Neuronal stem cell (in vitro differentiated cells): ENCODE results near the gene SMOC2.
A peak's percentile ranks its signal among the peaks of the same experiment; 100 is the strongest.

Source experiments
- DNase-seq: peaks from one replicate; pipeline ENCODE4 v3.0.0-alpha.2; 2013; ENCODE audit warnings: low spot score
- H2AFZ ChIP-seq: one replicate; pipeline ENCODE4 v1.6.1; 2013; ENCODE audit warnings: mild to moderate bottlenecking, low read length, inconsistent platforms
- H2AK5ac ChIP-seq: 2 replicates; pipeline ENCODE4 v1.6.1; 2013; ENCODE audit warnings: low read depth, mild to moderate bottlenecking, inconsistent platforms, low read length, moderate library complexity, mixed read lengths
- H2BK120ac ChIP-seq: 2 replicates; pipeline ENCODE4 v1.6.1; 2013; ENCODE audit warnings: low read depth, mild to moderate bottlenecking, inconsistent platforms, low read length, moderate library complexity, mixed read lengths
- H2BK12ac ChIP-seq: one replicate; pipeline ENCODE4 v1.6.1; 2013; ENCODE audit warnings: low read length, inconsistent platforms
- H2BK15ac ChIP-seq: 2 replicates; pipeline ENCODE4 v1.6.1; 2013; ENCODE audit warnings: mild to moderate bottlenecking, low read length, inconsistent platforms, mixed read lengths
- H2BK5ac ChIP-seq: one replicate; pipeline ENCODE4 v1.6.1; 2013; ENCODE audit warnings: inconsistent platforms, mild to moderate bottlenecking, low read length, moderate library complexity
- H3K14ac ChIP-seq: one replicate; pipeline ENCODE4 v1.6.1; 2013; ENCODE audit warnings: low read length, inconsistent platforms
- H3K18ac ChIP-seq: 2 replicates; pipeline ENCODE4 v1.6.1; 2013; ENCODE audit warnings: low read length, inconsistent platforms
- H3K23ac ChIP-seq: 2 replicates; pipeline ENCODE4 v1.6.1; 2013; ENCODE audit warnings: low read depth, mild to moderate bottlenecking, mixed read lengths, low read length, inconsistent platforms; ENCODE audit not compliant: poor library complexity
- H3K27ac ChIP-seq: replicated peaks from 3 replicates; pipeline ENCODE4 v1.5.1; 2013; ENCODE audit warnings: low read length, inconsistent platforms
- H3K27me3 ChIP-seq, 3 experiments: 2 replicates each; pipeline ENCODE4 v1.6.1; 2013; ENCODE audit warnings: low read length in 3 of 3, mild to moderate bottlenecking in 2 of 3, inconsistent platforms in 1 of 3, low read depth in 1 of 3, mixed read lengths in 1 of 3, moderate library complexity in 1 of 3; ENCODE audit not compliant: control insufficient read depth in 3 of 3, insufficient read depth in 3 of 3
- H3K36me3 ChIP-seq, 2 donors: replicated peaks in 1 of 2; 2 replicates each; pipeline ENCODE4 v1.6.1; 2013; ENCODE audit warnings: low read length in 2 of 2; ENCODE audit not compliant: control insufficient read depth in 2 of 2, insufficient read depth in 2 of 2
- H3K4ac ChIP-seq: 2 replicates; pipeline ENCODE4 v1.6.1; 2013; ENCODE audit warnings: inconsistent platforms, mild to moderate bottlenecking, low read length, moderate library complexity
- H3K4me1 ChIP-seq, 2 donors: 1 replicate in 1 of 2; 2 replicates in 1 of 2; pipeline ENCODE4 v1.6.1; 2013; ENCODE audit warnings: low read length in 2 of 2, low read depth in 1 of 2; ENCODE audit not compliant: control insufficient read depth in 2 of 2, insufficient read depth in 1 of 2
- H3K4me2 ChIP-seq: one replicate; pipeline ENCODE4 v1.6.1; 2013; ENCODE audit warnings: mild to moderate bottlenecking, low read length, inconsistent platforms; ENCODE audit not compliant: insufficient read depth, poor library complexity, severe bottlenecking
- H3K4me3 ChIP-seq, 2 donors: 2 replicates each; pipeline ENCODE4 v1.5.1; 2013; ENCODE audit warnings: low read length in 2 of 2, mild to moderate bottlenecking in 2 of 2, inconsistent platforms in 1 of 2, moderate library complexity in 1 of 2
- H3K79me1 ChIP-seq: one replicate; pipeline ENCODE4 v1.6.1; 2013; ENCODE audit warnings: low read depth, mild to moderate bottlenecking, inconsistent platforms, low read length, moderate library complexity
- H3K9ac ChIP-seq: one replicate; pipeline ENCODE4 v1.6.1; 2013; ENCODE audit warnings: mild to moderate bottlenecking, low read depth, low read length, inconsistent platforms; ENCODE audit not compliant: poor library complexity
- H3K9me3 ChIP-seq, 2 donors: replicated peaks in 1 of 2; 2 replicates each; pipeline versions ENCODE3 to v1.6.1; 2013; ENCODE audit warnings: low read length in 2 of 2, mild to moderate bottlenecking in 2 of 2, inconsistent platforms in 1 of 2, low read depth in 1 of 2, mixed read lengths in 1 of 2, moderate library complexity in 1 of 2; ENCODE audit not compliant: control insufficient read depth in 2 of 2, insufficient read depth in 1 of 2
- H4K8ac ChIP-seq: one replicate; pipeline ENCODE4 v1.6.1; 2013; ENCODE audit warnings: low read depth, mild to moderate bottlenecking, inconsistent platforms, low read length, moderate library complexity
- H4K91ac ChIP-seq: one replicate; pipeline ENCODE4 v1.6.1; 2013; ENCODE audit warnings: low read length, low read depth, mild to moderate bottlenecking, inconsistent platforms; ENCODE audit not compliant: poor library complexity
- WGBS, 2 donors: extraction: QIAGEN DNeasy Blood & Tissue Kit; methylation state at CpG; one replicate each; pipeline ENCODE4 v1.1.7; 2013; ENCODE audit warnings: missing lambda C conversion rate in 2 of 2, mixed read lengths in 1 of 2; ENCODE audit not compliant: insufficient read length in 2 of 2, insufficient replicate concordance in 1 of 2; ENCODE audit errors: extremely low coverage in 2 of 2; 5-methylcytosine and 5-hydroxymethylcytosine counted together

The SMOC2 gene

DNA sequence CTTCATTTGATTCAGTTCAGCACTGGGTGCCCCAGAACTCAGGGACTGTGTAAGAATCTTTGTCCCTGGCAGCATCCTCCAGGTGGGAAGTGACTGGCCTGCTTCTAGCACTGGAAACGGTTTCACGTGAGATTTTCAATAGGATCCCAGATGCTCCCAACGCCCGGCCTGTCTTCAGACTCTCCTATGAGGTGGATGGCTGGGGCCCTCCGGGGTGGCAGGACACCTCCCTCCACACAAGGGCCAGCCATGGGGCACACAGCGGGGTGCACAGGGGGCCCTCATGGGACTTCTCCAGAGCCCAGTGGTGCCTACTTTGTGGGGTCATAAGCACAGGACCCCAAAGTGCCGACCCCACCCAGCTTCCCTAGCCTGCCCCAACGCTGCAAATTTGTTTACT is 72.8 kb downstream of the SMOC2 start:
- Histone ChIP-seq H2BK120ac (no peak overlapping the region), H2BK15ac (no peak overlapping the region), H3K4me1 (no peaks in the 10 kb centered on the region), H3K4me3 (no peak overlapping the region), H3K9me3 (peaks cover 0 to 3% of the 10 kb centered on the region in 2 donors), H4K91ac (no peak overlapping the region), H4K8ac (no peak overlapping the region), H3K18ac (no peak overlapping the region), H3K27me3 (no peaks in the 10 kb centered on the region), H2BK12ac (no peak overlapping the region), H3K36me3 (peaks cover 0 to under 1% of the 10 kb centered on the region in 2 donors), H3K14ac (peak overlapping the region; percentile 23), H2BK5ac (no peak overlapping the region), H2AFZ (no peak overlapping the region), H3K23ac (no peak overlapping the region), H3K9ac (no peak overlapping the region), H3K4me2 (no peak overlapping the region), H3K4ac (no peak overlapping the region), H2AK5ac (no peak overlapping the region), H3K79me1 (no peaks in the 10 kb centered on the region), H3K27ac (no peak overlapping the region)
- WGBS, 2 donors = no CpG with 5 or more reads among the region's 8 CpGs
- no peak for DNase-seq

DNA sequence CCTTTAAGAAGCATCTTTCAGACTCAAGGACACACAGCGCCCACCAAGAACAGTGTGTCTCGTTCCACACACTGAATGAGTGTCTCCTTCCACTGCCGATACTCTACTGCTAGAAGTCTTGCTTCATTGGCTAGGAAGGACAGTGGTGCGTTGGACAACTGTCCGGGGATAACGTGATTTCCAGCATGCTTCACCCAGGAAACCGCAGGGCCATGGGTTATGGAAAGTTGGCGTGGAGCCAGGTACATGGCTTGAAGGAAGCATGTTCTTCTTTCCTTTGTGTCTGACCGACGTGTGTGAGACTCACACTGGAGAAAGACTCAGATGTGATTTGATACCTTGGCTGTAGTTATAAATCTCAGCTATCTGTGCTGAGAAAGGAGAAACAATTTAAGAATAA is 73.2 kb downstream of the SMOC2 start:
- no peak overlapping the region for H2BK120ac ChIP-seq
- H2AK5ac ChIP-seq = no peak overlapping the region
- no peaks in the 10 kb centered on the region for H3K79me1 ChIP-seq
- H3K4me1 ChIP-seq = peaks cover 0 to 2% of the 10 kb centered on the region in 2 donors
- H3K14ac ChIP-seq = peak overlapping the region; percentile 23
- H4K8ac ChIP-seq = no peak overlapping the region
- H3K23ac ChIP-seq = no peak overlapping the region
- no peak overlapping the region for H3K18ac ChIP-seq
- no peak overlapping the region for H3K4me3 ChIP-seq
- H3K4ac ChIP-seq = no peak overlapping the region
- H2BK5ac ChIP-seq = no peak overlapping the region
- H3K9me3 ChIP-seq = peaks cover 0 to 5% of the 10 kb centered on the region in 2 donors
- H3K27me3 ChIP-seq = no peaks in the 10 kb centered on the region
- H3K36me3 ChIP-seq = peaks cover 0 to 3% of the 10 kb centered on the region in 2 donors
- WGBS, 2 donors = no CpG with 5 or more reads among the region's 10 CpGs
- no peak overlapping the region for H3K4me2 ChIP-seq
- H2AFZ ChIP-seq = no peak overlapping the region
- no peak overlapping the region for H3K9ac ChIP-seq
- no peak for DNase-seq
- H2BK15ac ChIP-seq = no peak overlapping the region
- no peak overlapping the region for H4K91ac ChIP-seq
- no peak overlapping the region for H2BK12ac ChIP-seq
- H3K27ac ChIP-seq = no peak overlapping the region

DNA sequence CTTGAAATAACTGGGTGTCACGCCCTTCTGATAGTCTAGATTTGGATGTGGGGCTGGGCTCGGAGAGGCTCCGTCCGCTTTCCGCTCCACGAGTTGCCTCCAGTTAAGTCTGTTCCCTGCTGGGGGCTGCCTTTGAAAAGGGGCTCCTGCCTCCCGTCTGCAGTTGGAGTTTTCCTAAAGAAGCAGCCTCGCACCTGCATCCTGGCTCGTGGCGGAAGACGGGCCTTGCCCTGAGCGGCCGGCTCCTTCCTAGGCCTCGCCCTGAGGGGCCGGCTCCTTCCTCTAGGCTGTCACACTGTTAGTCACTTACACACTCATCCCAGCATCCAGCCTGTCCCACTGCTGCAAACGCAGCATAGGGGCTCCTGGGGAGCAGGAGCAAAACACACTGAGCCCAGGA is 74.4 kb downstream of the SMOC2 start:
- Histone ChIP-seq H3K14ac (no peak overlapping the region), H3K4me3 (no peak overlapping the region), H3K27me3 (no peaks in the 10 kb centered on the region), H3K4me1 (peaks cover 0 to 2% of the 10 kb centered on the region in 2 donors), H3K4me2 (no peak overlapping the region), H3K9me3 (peaks cover 0 to 5% of the 10 kb centered on the region in 2 donors), H2BK15ac (no peak overlapping the region), H3K79me1 (no peaks in the 10 kb centered on the region), H3K4ac (no peak overlapping the region), H3K36me3 (peaks cover 0 to 3% of the 10 kb centered on the region in 2 donors), H2AK5ac (no peak overlapping the region), H2AFZ (no peak overlapping the region), H4K8ac (no peak overlapping the region), H3K18ac (no peak overlapping the region), H3K23ac (no peak overlapping the region), H4K91ac (no peak overlapping the region), H3K27ac (no peak overlapping the region), H3K9ac (no peak overlapping the region), H2BK12ac (no peak overlapping the region), H2BK5ac (no peak overlapping the region), H2BK120ac (no peak overlapping the region)
- WGBS, 2 donors = no CpG with 5 or more reads among the region's 16 CpGs
- no peak for DNase-seq

DNA sequence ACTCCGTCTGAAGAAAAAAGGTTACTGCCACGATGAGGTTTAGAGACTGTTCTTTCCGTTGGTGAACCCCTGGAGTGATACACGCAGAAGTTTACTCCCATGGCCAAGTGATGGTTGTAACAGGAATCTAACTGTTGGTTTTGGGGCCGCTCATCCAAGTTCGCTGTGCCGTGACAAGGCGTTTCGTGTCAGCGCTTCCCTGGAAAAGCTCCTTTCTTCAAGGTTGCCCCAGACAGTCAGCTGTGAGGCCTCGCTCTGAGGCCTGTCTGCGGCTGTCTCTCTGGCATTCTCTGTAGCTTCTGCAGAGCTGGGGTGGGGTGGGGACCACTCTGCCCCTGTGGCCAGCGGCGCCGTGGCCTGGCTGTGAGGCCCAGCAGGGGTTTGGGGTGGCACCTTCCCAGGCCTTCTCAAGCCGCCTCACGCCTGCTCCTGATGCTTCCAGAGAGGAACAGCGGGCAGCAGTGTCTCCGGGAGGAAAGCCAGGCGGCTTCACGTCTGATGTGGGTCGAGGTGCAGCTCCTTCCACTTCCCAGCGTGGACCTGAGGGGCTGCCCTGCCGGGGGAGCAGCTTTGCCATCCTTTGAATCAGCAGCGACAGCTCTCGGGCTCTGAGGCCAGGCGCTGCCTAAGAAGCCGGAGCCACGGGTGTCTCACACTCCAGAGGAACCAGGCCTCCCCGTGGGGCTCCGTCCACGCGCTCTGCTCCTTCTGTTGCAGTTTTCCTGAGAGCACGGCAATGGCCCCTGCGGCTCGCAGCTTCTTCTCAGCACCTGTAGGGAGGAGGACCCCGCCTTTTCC is 76.2 kb downstream of the SMOC2 start:
- Histone ChIP-seq H3K9ac (no peak overlapping the region), H4K8ac (no peak overlapping the region), H3K18ac (peak overlapping the region; percentile 84)

More for the DNA sequence above, 76.2 kb downstream of the SMOC2 start:
- Histone ChIP-seq H3K36me3 (peaks cover 0 to 3% of the 10 kb centered on the region in 2 donors), H2BK5ac (no peak overlapping the region), H2AFZ (no peak overlapping the region), H3K4me2 (no peak overlapping the region), H2BK12ac (no peak overlapping the region), H3K27me3 (no peaks in the 10 kb centered on the region), H2BK15ac (no peak overlapping the region), H3K23ac (peak overlapping the region; percentile 28), H3K79me1 (no peaks in the 10 kb centered on the region), H3K4me3 (no peak overlapping the region), H2AK5ac (peak overlapping the region; percentile 62), H4K91ac (no peak overlapping the region), H3K4ac (no peak overlapping the region), H3K14ac (peak overlapping the region; percentile 17), H2BK120ac (no peak overlapping the region), H3K4me1 (peaks cover 0 to 2% of the 10 kb centered on the region in 2 donors), H3K9me3 (peaks cover 0 to 5% of the 10 kb centered on the region in 2 donors), H3K27ac (no peak overlapping the region)
- no CpG with 5 or more reads among the region's 37 CpGs for WGBS, 2 donors
- DNase-seq = no peak
